Dendritic cell treated with granulocyte-macrophage colony-stimulating factor and Interleukin-4, amounts not matched to agents 40 ng/mL and 50 ng/mL, for 4 days (primary cell): Measurements from ENCODE around the gene CRYGN.
A peak's percentile ranks its signal among the peaks of the same experiment; 100 is the strongest.

ENCODE experiments used
- H3K27ac Mint-ChIP-seq: one replicate; pipeline ENCODE4 v1.8.0; 2022; ENCODE audit warnings: mild to moderate bottlenecking, mixed read lengths
- H3K27me3 Mint-ChIP-seq: one replicate; pipeline ENCODE4 v1.8.0; 2022; ENCODE audit warnings: mild to moderate bottlenecking, mixed read lengths
- H3K36me3 Mint-ChIP-seq: one replicate; pipeline ENCODE4 v1.8.0; 2022; ENCODE audit warnings: low read depth, mixed read lengths
- H3K4me1 Mint-ChIP-seq: one replicate; pipeline ENCODE4 v1.8.0; 2022; ENCODE audit warnings: low read depth, mixed read lengths
- H3K4me3 Mint-ChIP-seq: one replicate; pipeline ENCODE4 v1.8.0; 2022; ENCODE audit warnings: mild to moderate bottlenecking, moderate library complexity, mixed read lengths
- H3K9me3 Mint-ChIP-seq: one replicate; pipeline ENCODE4 v1.8.0; 2022; ENCODE audit warnings: mixed read lengths
- intact Hi-C: fragments of 100-400 bp; cut with micrococcal nuclease; formaldehyde crosslinking; loops from one replicate; pipeline ENCODE4 v1.15.0; 2022

The CRYGN gene

GRCh38 chr7:151429560-151430331 lies 10.2 kb downstream of the CRYGN start:
- Mint-ChIP-seq H3K4me3 (no peak overlapping the region), H3K9me3 (no peaks in the 10 kb centered on the region), H3K4me1 (peaks cover 27% of the 10 kb centered on the region), H3K27ac (no peak overlapping the region), H3K27me3 (peaks cover 36% of the 10 kb centered on the region), H3K36me3 (no peaks in the 10 kb centered on the region)
- intact Hi-C loops: no loop called here

- Mint-ChIP-seq H3K4me3 (no peak overlapping the region), H3K4me1 (peaks cover 27% of the 10 kb centered on the region), H3K27me3 (peaks cover 38% of the 10 kb centered on the region), H3K36me3 (no peaks in the 10 kb centered on the region), H3K27ac (no peak overlapping the region), H3K9me3 (no peaks in the 10 kb centered on the region)
- intact Hi-C loops: no loop called here
Measured at GRCh38 chr7:151429237-151429559, 10.7 kb downstream of the CRYGN start.

- H3K4me1 Mint-ChIP-seq: peaks cover 27% of the 10 kb centered on the region
- no peaks in the 10 kb centered on the region for H3K9me3 Mint-ChIP-seq
- no peaks in the 10 kb centered on the region for H3K36me3 Mint-ChIP-seq
- no peak overlapping the region for H3K27ac Mint-ChIP-seq
- H3K4me3 Mint-ChIP-seq: no peak overlapping the region
- peaks cover 38% of the 10 kb centered on the region for H3K27me3 Mint-ChIP-seq
- intact Hi-C loops: no loop called here
Measured at GRCh38 chr7:151428378-151429236, 11.3 kb downstream of the CRYGN start.

- H3K27me3 Mint-ChIP-seq: peaks cover 32% of the 10 kb centered on the region
- no peak overlapping the region for H3K27ac Mint-ChIP-seq
- intact Hi-C loops: no loop called here
- no peak overlapping the region for H3K4me3 Mint-ChIP-seq
- peaks cover 22% of the 10 kb centered on the region for H3K4me1 Mint-ChIP-seq
- no peaks in the 10 kb centered on the region for H3K36me3 Mint-ChIP-seq
- H3K9me3 Mint-ChIP-seq: peaks cover under 1% of the 10 kb centered on the region
Measured at GRCh38 chr7:151427705-151428377, 12.1 kb downstream of the CRYGN start.

GRCh38 chr7:151426904-151427704 lies 12.8 kb downstream of the CRYGN start:
- Mint-ChIP-seq H3K4me1 (peaks cover 20% of the 10 kb centered on the region), H3K27ac (no peak overlapping the region), H3K27me3 (peaks cover 31% of the 10 kb centered on the region), H3K4me3 (no peak overlapping the region), H3K36me3 (no peaks in the 10 kb centered on the region), H3K9me3 (peaks cover 8% of the 10 kb centered on the region)
- intact Hi-C loops: no loop called here

GRCh38 chr7:151426441-151426903 lies 13.5 kb downstream of the CRYGN start:
- intact Hi-C loops: no loop called here
- no peaks in the 10 kb centered on the region for H3K36me3 Mint-ChIP-seq
- H3K27ac Mint-ChIP-seq: no peak overlapping the region
- H3K9me3 Mint-ChIP-seq: peaks cover 14% of the 10 kb centered on the region
- peaks cover 34% of the 10 kb centered on the region for H3K27me3 Mint-ChIP-seq
- peaks cover 20% of the 10 kb centered on the region for H3K4me1 Mint-ChIP-seq
- no peak overlapping the region for H3K4me3 Mint-ChIP-seq

- Mint-ChIP-seq H3K4me3 (no peak overlapping the region), H3K36me3 (no peaks in the 10 kb centered on the region), H3K27ac (no peak overlapping the region), H3K9me3 (peaks cover 17% of the 10 kb centered on the region), H3K4me1 (peaks cover 20% of the 10 kb centered on the region), H3K27me3 (peaks cover 33% of the 10 kb centered on the region)
- intact Hi-C loops: no loop called here
Measured at GRCh38 chr7:151425670-151426440, 14.1 kb downstream of the CRYGN start.

- H3K27ac Mint-ChIP-seq: no peak overlapping the region
- H3K27me3 Mint-ChIP-seq: peaks cover 27% of the 10 kb centered on the region
- no peaks in the 10 kb centered on the region for H3K36me3 Mint-ChIP-seq
- H3K4me3 Mint-ChIP-seq: no peak overlapping the region
- intact Hi-C loops: no loop called here
- peaks cover 23% of the 10 kb centered on the region for H3K9me3 Mint-ChIP-seq
- peaks cover 13% of the 10 kb centered on the region for H3K4me1 Mint-ChIP-seq
Measured at GRCh38 chr7:151424799-151425198, 15.1 kb downstream of the CRYGN start.

GRCh38 chr7:151423936-151424335 lies 16.0 kb downstream of the CRYGN start:
- H3K4me1 Mint-ChIP-seq: peaks cover 9% of the 10 kb centered on the region
- no peak overlapping the region for H3K27ac Mint-ChIP-seq
- H3K9me3 Mint-ChIP-seq: peaks cover 23% of the 10 kb centered on the region
- intact Hi-C loops: no loop called here
- peaks cover 25% of the 10 kb centered on the region for H3K27me3 Mint-ChIP-seq
- H3K4me3 Mint-ChIP-seq: no peak overlapping the region
- H3K36me3 Mint-ChIP-seq: no peaks in the 10 kb centered on the region

GRCh38 chr7:151423226-151423625 lies 16.7 kb downstream of the CRYGN start:
- H3K9me3 Mint-ChIP-seq: peaks cover 23% of the 10 kb centered on the region
- intact Hi-C loops: no loop called here
- no peak overlapping the region for H3K4me3 Mint-ChIP-seq
- no peaks in the 10 kb centered on the region for H3K36me3 Mint-ChIP-seq
- H3K27ac Mint-ChIP-seq: no peak overlapping the region
- H3K27me3 Mint-ChIP-seq: peaks cover 19% of the 10 kb centered on the region
- H3K4me1 Mint-ChIP-seq: peaks cover 3% of the 10 kb centered on the region

GRCh38 chr7:151422212-151422611 lies 17.7 kb downstream of the CRYGN start:
- no peak overlapping the region for H3K4me3 Mint-ChIP-seq
- intact Hi-C loops: no loop called here
- H3K9me3 Mint-ChIP-seq: peaks cover 23% of the 10 kb centered on the region
- no peak overlapping the region for H3K27ac Mint-ChIP-seq
- peaks cover 13% of the 10 kb centered on the region for H3K27me3 Mint-ChIP-seq
- peaks cover 4% of the 10 kb centered on the region for H3K4me1 Mint-ChIP-seq
- no peaks in the 10 kb centered on the region for H3K36me3 Mint-ChIP-seq

- peaks cover 24% of the 10 kb centered on the region for H3K4me1 Mint-ChIP-seq
- H3K27ac Mint-ChIP-seq: no peak overlapping the region
- no peak overlapping the region for H3K4me3 Mint-ChIP-seq
- intact Hi-C loops: no loop called here
- peaks cover 17% of the 10 kb centered on the region for H3K27me3 Mint-ChIP-seq
- H3K9me3 Mint-ChIP-seq: peaks cover 23% of the 10 kb centered on the region
- no peaks in the 10 kb centered on the region for H3K36me3 Mint-ChIP-seq
Measured at GRCh38 chr7:151420144-151420543, 19.8 kb downstream of the CRYGN start.

- Mint-ChIP-seq H3K27ac (peak overlapping the region; percentile 44), H3K4me1 (peaks cover 29% of the 10 kb centered on the region), H3K4me3 (no peak overlapping the region), H3K9me3 (peaks cover 14% of the 10 kb centered on the region), H3K27me3 (peaks cover 25% of the 10 kb centered on the region), H3K36me3 (no peaks in the 10 kb centered on the region)
- intact Hi-C loops: no loop called here
Measured at GRCh38 chr7:151416941-151417315, 23.0 kb downstream of the CRYGN start.
